BLaER1 treated with 17β-estradiol and CSF1 and Interleukin-3, amounts not matched to agents 10 nM and 100 nM (cell line): ENCODE results near the gene MEF2C.

ENCODE experiments used
- H3K27ac ChIP-seq, 11 experiments: shearing (Covaris generic); formaldehyde crosslinking; 2 replicates each; pipeline ENCODE4 v1.8.1; 2022
- H3K27me3 ChIP-seq, 11 experiments: shearing (Covaris generic); formaldehyde crosslinking; 2 replicates each; pipeline ENCODE4 v1.8.1; 2022
- H3K36me3 ChIP-seq, 11 experiments: shearing (Covaris generic); formaldehyde crosslinking; 2 replicates each; pipeline ENCODE4 v1.8.1; 2022
- H3K4me1 ChIP-seq, 10 experiments: shearing (Covaris generic); formaldehyde crosslinking; 2 replicates each; pipeline ENCODE4 v1.8.1; 2022
- H3K4me2 ChIP-seq, 11 experiments: shearing (Covaris generic); formaldehyde crosslinking; 2 replicates each; pipeline ENCODE4 v1.8.1; 2022
- H3K4me3 ChIP-seq, 10 experiments: shearing (Covaris generic); formaldehyde crosslinking; 2 replicates each; pipeline ENCODE4 v1.8.1; 2022
- H3K9ac ChIP-seq, 11 experiments: shearing (Covaris generic); formaldehyde crosslinking; 2 replicates each; pipeline ENCODE4 v1.8.1; 2022
- H3K9me3 ChIP-seq, 11 experiments: shearing (Covaris generic); formaldehyde crosslinking; replicated peaks in 1 of 11; 2 replicates each; pipeline ENCODE4 v1.8.1; 2022
- H4K20me1 ChIP-seq, 11 experiments: shearing (Covaris generic); formaldehyde crosslinking; 2 replicates each; pipeline ENCODE4 v1.8.1; 2022
- Cebpa-rat ChIP-seq, 11 experiments: shearing (Covaris generic); IDR thresholded peaks; 2 replicates each; pipeline ENCODE4 v1.8.1; 2022

The MEF2C gene

DNA sequence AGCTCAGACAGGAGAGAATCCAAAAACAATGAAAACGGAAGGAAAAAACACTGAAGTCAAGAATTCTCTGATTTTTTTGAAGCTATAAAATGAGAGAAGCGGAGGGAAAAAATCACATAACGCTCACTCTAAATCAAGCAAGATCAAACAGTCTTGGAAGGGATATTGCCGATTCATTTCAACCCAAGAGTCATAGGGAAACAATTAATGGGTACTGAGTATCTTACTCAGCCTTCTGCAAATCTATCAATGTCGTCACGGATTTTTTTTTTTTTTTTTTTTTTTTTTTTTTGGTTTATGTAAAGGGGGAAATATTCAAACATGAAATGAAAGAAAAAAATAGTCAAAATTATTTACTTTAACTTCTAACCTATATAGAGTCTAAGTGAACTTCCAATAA is 9.5 kb downstream of the MEF2C start:
- Histone ChIP-seq H3K27me3 (no peaks in the 10 kb centered on the region), H3K4me1 (peaks cover 33 to 73% (median 52%) of the 10 kb centered on the region in 10 experiments), H4K20me1 (peaks cover 51 to 92% (median 70%) of the 10 kb centered on the region in 11 experiments; a peak in 21 of 22 replicates), H3K4me3 (peak overlapping the region in 7 of 10 experiments; percentile 1 to 38 (median 22); a peak in 8 of 20 replicates), H3K9ac (peak overlapping the region in 4 of 11 experiments; percentile 1 to 61 (median 33); a peak in 7 of 22 replicates), H3K9me3 (peaks cover 0 to 5% (median 2%) of the 10 kb centered on the region in 11 experiments; a peak in 7 of 22 replicates), H3K4me2 (peak overlapping the region; percentile 26 to 97 (median 65)), H3K36me3 (peaks cover 18 to 89% (median 47%) of the 10 kb centered on the region in 11 experiments; a peak in 21 of 22 replicates), H3K27ac (peak overlapping the region in 8 of 11 experiments; percentile 3 to 48 (median 19); a peak in 12 of 22 replicates)
- no peak for TF ChIP-seq Cebpa-rat (IDR thresholded peaks at IDR 0.05)

DNA sequence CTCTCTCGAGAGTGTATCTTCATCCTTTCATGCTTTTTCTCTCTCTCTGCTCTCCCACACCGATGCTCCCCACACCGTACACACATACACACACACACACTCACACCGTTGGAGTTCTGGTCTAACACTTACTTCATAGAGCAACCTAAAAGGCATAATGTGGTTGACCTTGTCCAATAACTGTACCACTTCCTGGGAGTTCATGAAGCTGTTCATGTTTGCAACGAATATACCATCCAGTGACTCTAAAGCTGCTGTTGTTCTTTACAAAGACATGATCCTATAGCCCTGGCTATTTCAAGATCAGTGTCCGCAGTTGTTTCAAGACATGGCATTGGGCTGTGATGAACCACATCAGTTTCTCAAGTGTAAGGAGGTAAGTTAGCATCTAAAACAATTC is 10.0 kb downstream of the MEF2C start:
- H3K4me3 ChIP-seq: peak overlapping the region in 6 of 10 experiments; percentile 1 to 38 (median 26); a peak in 8 of 20 replicates
- peak overlapping the region in 4 of 11 experiments; percentile 1 to 61 (median 33); a peak in 7 of 22 replicates for H3K9ac ChIP-seq
- no peak for TF ChIP-seq Cebpa-rat (IDR thresholded peaks at IDR 0.05)
- peak overlapping the region; percentile 26 to 97 (median 65) for H3K4me2 ChIP-seq
- peaks cover 0 to 8% (median 5%) of the 10 kb centered on the region in 11 experiments; a peak in 8 of 22 replicates for H3K9me3 ChIP-seq
- peak overlapping the region in 8 of 11 experiments; percentile 3 to 48 (median 19); a peak in 12 of 22 replicates for H3K27ac ChIP-seq
- H3K36me3 ChIP-seq: peaks cover 22 to 89% (median 50%) of the 10 kb centered on the region in 11 experiments; a peak in 21 of 22 replicates
- no peaks in the 10 kb centered on the region for H3K27me3 ChIP-seq
- peaks cover 46 to 92% (median 65%) of the 10 kb centered on the region in 11 experiments; a peak in 21 of 22 replicates for H4K20me1 ChIP-seq
- peaks cover 29 to 68% (median 47%) of the 10 kb centered on the region in 10 experiments for H3K4me1 ChIP-seq

DNA sequence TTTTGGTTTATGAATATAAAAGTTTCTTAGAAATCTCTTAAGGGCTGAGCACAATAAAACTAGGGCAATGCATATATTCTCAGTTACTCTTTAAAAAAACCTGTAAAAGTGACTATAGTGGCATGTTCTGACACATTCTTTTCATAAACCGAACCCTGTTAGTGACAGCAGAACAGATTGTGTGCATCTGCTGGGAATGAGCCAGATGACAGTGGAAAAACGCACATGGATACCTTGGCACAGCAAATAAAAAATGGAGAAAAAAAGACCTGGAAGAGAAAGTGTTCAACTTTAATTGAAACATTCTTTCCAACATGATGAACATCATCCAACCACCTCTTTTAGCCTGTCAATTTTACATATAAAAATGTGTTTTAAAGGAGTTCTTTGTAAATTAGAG is 12.7 kb downstream of the MEF2C start:
- Histone ChIP-seq H4K20me1 (peaks cover 24 to 91% (median 45%) of the 10 kb centered on the region in 11 experiments; a peak in 20 of 22 replicates), H3K4me3 (no peak overlapping the region), H3K9ac (no peak overlapping the region), H3K4me1 (peaks cover 9 to 46% (median 21%) of the 10 kb centered on the region in 10 experiments), H3K36me3 (peaks cover 31 to 90% (median 65%) of the 10 kb centered on the region in 11 experiments; a peak in 21 of 22 replicates), H3K27me3 (no peaks in the 10 kb centered on the region), H3K4me2 (peak overlapping the region in 1 of 11 experiments; percentile 18; a peak in 1 of 22 replicates), H3K27ac (no peak overlapping the region), H3K9me3 (peaks cover 0 to 16% (median 9%) of the 10 kb centered on the region in 11 experiments; a peak in 13 of 22 replicates)
- TF ChIP-seq Cebpa-rat (IDR thresholded peaks at IDR 0.05): no peak

DNA sequence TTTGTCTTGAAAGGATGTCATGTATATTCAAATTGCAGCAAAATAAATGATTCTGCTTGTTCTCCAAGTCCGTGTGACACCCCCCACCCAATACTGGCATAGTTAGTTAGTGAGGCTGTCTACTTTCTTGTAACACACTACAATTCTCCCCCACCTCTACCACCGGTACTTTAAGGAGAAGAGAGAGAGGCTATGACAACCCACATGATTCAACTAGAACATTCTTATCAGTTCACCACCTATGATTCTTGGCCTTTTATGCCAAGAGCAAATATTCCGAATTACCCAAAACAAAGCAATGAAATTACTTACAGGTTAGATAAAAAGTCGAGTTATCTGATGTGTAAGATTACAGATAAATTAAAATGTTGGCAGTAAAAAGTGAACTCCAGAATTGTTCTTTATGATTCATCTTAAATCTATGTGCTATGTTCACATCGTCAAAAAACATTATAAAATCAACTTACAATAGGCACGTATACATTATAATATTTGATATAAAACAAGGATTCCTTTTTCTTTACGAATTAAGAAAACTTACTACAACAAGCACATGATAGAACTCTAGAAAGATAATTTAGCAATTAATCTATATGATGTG is 14.4 kb downstream of the MEF2C start:
- H3K4me3 ChIP-seq: no peak overlapping the region
- H3K4me2 ChIP-seq: no peak overlapping the region
- H3K27me3 ChIP-seq: no peaks in the 10 kb centered on the region
- no peak overlapping the region for H3K9ac ChIP-seq
- no peak overlapping the region for H3K27ac ChIP-seq
- H3K36me3 ChIP-seq: peaks cover 48 to 95% (median 83%) of the 10 kb centered on the region in 11 experiments; a peak in 21 of 22 replicates
- no peak for TF ChIP-seq Cebpa-rat (IDR thresholded peaks at IDR 0.05)
- peaks cover 7 to 30% (median 10%) of the 10 kb centered on the region in 10 experiments; a peak in 18 of 20 replicates for H3K4me1 ChIP-seq
- H3K9me3 ChIP-seq: peaks cover 0 to 25% (median 17%) of the 10 kb centered on the region in 11 experiments; a peak in 13 of 22 replicates
- H4K20me1 ChIP-seq: peaks cover 30 to 90% (median 48%) of the 10 kb centered on the region in 11 experiments; a peak in 20 of 22 replicates

- no peak for TF ChIP-seq Cebpa-rat (IDR thresholded peaks at IDR 0.05)
- H3K9me3 ChIP-seq: peaks cover 0 to 29% (median 21%) of the 10 kb centered on the region in 11 experiments; a peak in 16 of 22 replicates
- no peak overlapping the region for H3K4me3 ChIP-seq
- no peak overlapping the region for H3K9ac ChIP-seq
- peaks cover 57 to 95% (median 84%) of the 10 kb centered on the region in 11 experiments for H3K36me3 ChIP-seq
- H3K27me3 ChIP-seq: no peaks in the 10 kb centered on the region
- peaks cover 26 to 90% (median 47%) of the 10 kb centered on the region in 11 experiments; a peak in 20 of 22 replicates for H4K20me1 ChIP-seq
- no peak overlapping the region for H3K4me2 ChIP-seq
- peaks cover 0 to 22% (median under 1%) of the 10 kb centered on the region in 10 experiments; a peak in 14 of 20 replicates for H3K4me1 ChIP-seq
- no peak overlapping the region for H3K27ac ChIP-seq
These were observed 15.3 kb downstream of the MEF2C start for GRCh38 chr5:88867638-88868037.

- TF ChIP-seq Cebpa-rat (IDR thresholded peaks at IDR 0.05): no peak
- H3K27ac ChIP-seq: no peak overlapping the region
- H3K4me2 ChIP-seq: no peak overlapping the region
- H3K4me3 ChIP-seq: no peak overlapping the region
- H3K9ac ChIP-seq: no peak overlapping the region
- peaks cover 5 to 60% (median 50%) of the 10 kb centered on the region in 11 experiments; a peak in 20 of 22 replicates for H3K9me3 ChIP-seq
- no peaks in the 10 kb centered on the region for H3K27me3 ChIP-seq
- H3K4me1 ChIP-seq: peaks cover 0 to 9% (median 0%) of the 10 kb centered on the region in 10 experiments; a peak in 3 of 20 replicates
- H4K20me1 ChIP-seq: peaks cover 14 to 91% (median 35%) of the 10 kb centered on the region in 11 experiments; a peak in 19 of 22 replicates
- H3K36me3 ChIP-seq: peaks cover 81 to 100% (median 98%) of the 10 kb centered on the region in 11 experiments
These were observed 19.5 kb downstream of the MEF2C start for GRCh38 chr5:88863523-88863922.

DNA sequence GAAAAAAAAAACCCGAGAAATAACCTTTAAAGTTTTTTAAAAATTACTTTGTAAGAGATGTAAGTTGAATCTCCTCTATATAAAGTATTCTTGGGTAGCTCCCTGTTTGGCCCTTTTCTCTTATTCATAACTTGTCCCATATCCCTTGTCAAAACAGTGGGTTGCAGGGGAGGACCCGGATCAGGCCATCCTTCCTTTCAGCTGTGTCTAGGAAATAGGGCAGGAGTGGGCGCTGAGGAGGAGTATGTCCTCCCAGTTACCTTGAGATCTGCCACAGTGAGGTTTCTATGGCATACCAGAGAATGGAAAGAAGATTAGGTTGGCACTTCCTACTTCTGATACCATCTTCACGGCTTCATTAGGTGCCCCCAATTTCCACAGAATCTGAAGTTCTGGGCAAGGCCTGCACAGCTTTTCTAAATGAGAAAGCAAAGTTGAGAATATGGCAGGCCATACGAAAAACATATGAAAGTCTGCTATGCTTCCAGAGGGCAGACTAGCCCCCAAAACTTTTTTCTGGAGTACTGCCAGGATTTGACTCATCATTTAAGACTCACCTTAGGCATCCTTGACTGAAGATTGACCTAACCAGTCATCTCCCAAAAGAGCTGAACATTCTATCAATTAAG is 20.3 kb downstream of the MEF2C start:
- H3K27me3 ChIP-seq: no peaks in the 10 kb centered on the region
- H3K36me3 ChIP-seq: peaks cover 81 to 100% (median 98%) of the 10 kb centered on the region in 11 experiments
- H3K9ac ChIP-seq: no peak overlapping the region
- no peak overlapping the region for H3K27ac ChIP-seq
- no peak for TF ChIP-seq Cebpa-rat (IDR thresholded peaks at IDR 0.05)
- H3K9me3 ChIP-seq: peaks cover 12 to 63% (median 52%) of the 10 kb centered on the region in 11 experiments; a peak in 21 of 22 replicates
- H3K4me3 ChIP-seq: no peak overlapping the region
- peaks cover 0 to 9% (median 0%) of the 10 kb centered on the region in 10 experiments; a peak in 2 of 20 replicates for H3K4me1 ChIP-seq
- H4K20me1 ChIP-seq: peaks cover 11 to 82% (median 34%) of the 10 kb centered on the region in 11 experiments; a peak in 19 of 22 replicates
- H3K4me2 ChIP-seq: no peak overlapping the region

- Histone ChIP-seq H4K20me1 (peaks cover 11 to 72% (median 36%) of the 10 kb centered on the region in 11 experiments; a peak in 19 of 22 replicates), H3K4me2 (no peak overlapping the region), H3K9ac (no peak overlapping the region), H3K27ac (no peak overlapping the region), H3K9me3 (peaks cover 26 to 73% (median 65%) of the 10 kb centered on the region in 11 experiments), H3K4me1 (peaks cover 0 to 9% (median 0%) of the 10 kb centered on the region in 10 experiments; a peak in 2 of 20 replicates), H3K27me3 (no peaks in the 10 kb centered on the region), H3K4me3 (no peak overlapping the region), H3K36me3 (peaks cover 92 to 100% (median 100%) of the 10 kb centered on the region in 11 experiments)
- no peak for TF ChIP-seq Cebpa-rat (IDR thresholded peaks at IDR 0.05)
These were observed 21.8 kb downstream of the MEF2C start for GRCh38 chr5:88861231-88861630.
